GM12801 (cell line): ENCODE measurements around the gene KLKB1.

Experiments
- CTCF ChIP-seq: IDR thresholded peaks from one replicate; pipeline ENCODE4 v1.5.1; 2011; ENCODE audit warnings: control low read depth; ENCODE audit not compliant: insufficient read length; ENCODE audit errors: extremely low read depth

The KLKB1 gene

GRCh38 chr4:186260117-186260503 is 32.8 kb downstream of the KLKB1 start:
- no peak for TF ChIP-seq CTCF

- TF ChIP-seq CTCF: no peak
Measured at GRCh38 chr4:186260504-186261448, 33.5 kb downstream of the KLKB1 start.

GRCh38 chr4:186264660-186265059 is 37.4 kb downstream of the KLKB1 start:
- TF ChIP-seq CTCF: no peak

- TF ChIP-seq CTCF: no peak
Measured at GRCh38 chr4:186265683-186266652, 38.7 kb downstream of the KLKB1 start, which contains the start of gene F11. Gene F11, plus strand, starts transcription at chr4:186266189. Its CDS starts 948 bp downstream, at chr4:186267137.

GRCh38 chr4:186266729-186267456 is 39.6 kb downstream of the KLKB1 start:
- TF ChIP-seq CTCF: no peak

- TF ChIP-seq CTCF: no peak
Measured at GRCh38 chr4:186271081-186271678, 43.9 kb downstream of the KLKB1 start.
